ENCODE results near the gene ESPL1. TPM values are rescaled to one million over a fixed set of nuclear protein-coding genes. Genes with fewer than 3 reads are reported as not detected.

ESPL1 gene
- total and polyA plus RNA-seq, 2 of the 8 experiments (the other 6 are each of a cell fraction or from before 2014, with no cell fraction given): 31.8 to 52.7 TPM

GRCh38 chr12:53325511-53326061 is 57.5 kb downstream of the ESPL1 start (continued):
- TF ChIP-seq EZH2 (IDR thresholded peaks at IDR 0.05; ENCODE audit: low read depth, low read length, severe bottlenecking) (peak; percentile 65), POLR2A (IDR thresholded peaks at IDR 0.05; ENCODE audit: control extremely low read depth in 1 of 2, low read depth in 2 of 2, low read length in 2 of 2) (no peak), SUZ12 (IDR thresholded peaks at IDR 0.05; ENCODE audit: low read length) (0 out of 2 replicates have a peak, but pooled peaks have one; percentile 44), CREB1 (IDR thresholded peaks at IDR 0.05) (peak; percentile 29; the same call in 1 of the 2 replicates), NANOG (IDR thresholded peaks at IDR 0.05; ENCODE audit: insufficient read depth, low read depth, low read length, poor library complexity, severe bottlenecking) (no peak), RFX5 (IDR thresholded peaks at IDR 0.05; ENCODE audit: borderline replicate concordance, low read depth, low read length) (no peak), SRF (IDR thresholded peaks at IDR 0.05; ENCODE audit: low read depth, low read length) (no peak), SP2 (IDR thresholded peaks at IDR 0.05; ENCODE audit: low read length) (no peak), KDM1A (IDR thresholded peaks at IDR 0.05; ENCODE audit: borderline replicate concordance, low read length) (no peak), FOSL1 (IDR thresholded peaks at IDR 0.05; ENCODE audit: insufficient read depth, low read depth, low read length) (no peak), RXRA (IDR thresholded peaks at IDR 0.05; ENCODE audit: insufficient read depth, low read depth, low read length) (no peak), RBBP5 (IDR thresholded peaks at IDR 0.05; ENCODE audit: borderline replicate concordance, low read depth, low read length) (no peak), YY1 (IDR thresholded peaks at IDR 0.05; ENCODE audit: low read depth, low read length) (no peak), TAF7 (optimal IDR thresholded peaks at IDR 0.05; ENCODE audit: borderline replicate concordance, low read depth, low read length) (no peak), EP300 (IDR thresholded peaks at IDR 0.05; ENCODE audit: borderline replicate concordance in 1 of 2, low read depth in 2 of 2, low read length in 2 of 2) (no peak), TEAD4 (IDR thresholded peaks at IDR 0.05; ENCODE audit: low read depth, low read length) (no peak), ATF3 (IDR thresholded peaks at IDR 0.05; ENCODE audit: insufficient read depth, low read depth, low read length) (no peak), E2F6 (IDR thresholded peaks at IDR 0.05) (no peak), TBP (IDR thresholded peaks at IDR 0.05; ENCODE audit: low read depth, low read length) (no peak), EGR1 (IDR thresholded peaks at IDR 0.05; ENCODE audit: borderline replicate concordance, low read depth, low read length) (no peak), POLR2AphosphoS5 (IDR thresholded peaks at IDR 0.05; ENCODE audit: low read depth, low read length) (no peak), TCF12 (IDR thresholded peaks at IDR 0.05; ENCODE audit: low read depth, low read length) (0 out of 2 replicates have a peak, but pooled peaks have one; percentile 21), SP4 (IDR thresholded peaks at IDR 0.05; ENCODE audit: low read length) (no peak), CBX8 (IDR thresholded peaks at IDR 0.05; ENCODE audit: borderline replicate concordance, low read depth, low read length) (no peak), KDM5A (IDR thresholded peaks at IDR 0.05; ENCODE audit: low read length) (no peak)
